ENCODE data around the gene SPAG8. TPM values are rescaled to one million over a fixed set of nuclear protein-coding genes. Genes with fewer than 3 reads are reported as not detected.

SPAG8 gene
- total RNA-seq, 1 experiment from 2014 or later, result 0.90 TPM

DNA sequence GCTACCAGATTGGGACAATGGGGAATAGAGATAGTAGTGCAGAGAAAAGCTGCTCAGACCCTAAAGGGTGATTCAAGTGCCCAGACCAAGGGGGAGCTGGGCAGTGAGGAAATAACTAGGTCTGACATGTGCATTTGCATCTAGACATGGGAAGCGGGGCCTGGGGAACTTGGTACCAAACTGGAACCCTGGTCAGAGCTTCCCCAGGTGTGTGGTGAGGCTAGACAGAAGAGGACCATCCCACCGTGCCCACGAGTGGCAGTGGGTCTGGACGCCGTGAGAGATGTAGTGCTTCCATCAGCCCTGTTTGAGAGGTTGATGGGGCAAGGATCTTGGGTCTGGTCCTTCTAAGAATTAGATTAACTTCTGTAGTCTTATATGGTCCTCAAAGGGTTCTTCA lies 24.5 kb upstream of the SPAG8 start:
- Histone ChIP-seq H3K4me3 (ENCODE audit: low read depth in 2 of 2, low read length in 2 of 2) (no peak overlapping the region), H3K4me1 (ENCODE audit: control insufficient read depth, insufficient read depth, low read length) (no peaks in the 10 kb centered on the region), H3K36me3 (ENCODE audit: control insufficient read depth, insufficient read depth, low read length) (no peaks in the 10 kb centered on the region), H3K27ac (ENCODE audit: low read length) (no peak overlapping the region), H3K27me3 (ENCODE audit: control insufficient read depth, insufficient read depth, low read length) (no peaks in the 10 kb centered on the region), H3K9me3 (ENCODE audit: control insufficient read depth, insufficient read depth, low read depth, low read length) (no peaks in the 10 kb centered on the region)
- CTCF ChIA-PET, result no interaction called here
- in situ Hi-C loops (cut with HindIII; ENCODE audit: low pct_unique_long_range_greater_than_20kb, low sequenced_read_pairs), result no loop called here
- DNase-seq (ENCODE audit: low read depth, low spot score) (no peak), ATAC-seq (no peak)
- POLR2A ChIA-PET, result no interaction called here
- BruUV-seq (replicated peaks), result no TSS peak
- TF ChIP-seq, protein P1, sequence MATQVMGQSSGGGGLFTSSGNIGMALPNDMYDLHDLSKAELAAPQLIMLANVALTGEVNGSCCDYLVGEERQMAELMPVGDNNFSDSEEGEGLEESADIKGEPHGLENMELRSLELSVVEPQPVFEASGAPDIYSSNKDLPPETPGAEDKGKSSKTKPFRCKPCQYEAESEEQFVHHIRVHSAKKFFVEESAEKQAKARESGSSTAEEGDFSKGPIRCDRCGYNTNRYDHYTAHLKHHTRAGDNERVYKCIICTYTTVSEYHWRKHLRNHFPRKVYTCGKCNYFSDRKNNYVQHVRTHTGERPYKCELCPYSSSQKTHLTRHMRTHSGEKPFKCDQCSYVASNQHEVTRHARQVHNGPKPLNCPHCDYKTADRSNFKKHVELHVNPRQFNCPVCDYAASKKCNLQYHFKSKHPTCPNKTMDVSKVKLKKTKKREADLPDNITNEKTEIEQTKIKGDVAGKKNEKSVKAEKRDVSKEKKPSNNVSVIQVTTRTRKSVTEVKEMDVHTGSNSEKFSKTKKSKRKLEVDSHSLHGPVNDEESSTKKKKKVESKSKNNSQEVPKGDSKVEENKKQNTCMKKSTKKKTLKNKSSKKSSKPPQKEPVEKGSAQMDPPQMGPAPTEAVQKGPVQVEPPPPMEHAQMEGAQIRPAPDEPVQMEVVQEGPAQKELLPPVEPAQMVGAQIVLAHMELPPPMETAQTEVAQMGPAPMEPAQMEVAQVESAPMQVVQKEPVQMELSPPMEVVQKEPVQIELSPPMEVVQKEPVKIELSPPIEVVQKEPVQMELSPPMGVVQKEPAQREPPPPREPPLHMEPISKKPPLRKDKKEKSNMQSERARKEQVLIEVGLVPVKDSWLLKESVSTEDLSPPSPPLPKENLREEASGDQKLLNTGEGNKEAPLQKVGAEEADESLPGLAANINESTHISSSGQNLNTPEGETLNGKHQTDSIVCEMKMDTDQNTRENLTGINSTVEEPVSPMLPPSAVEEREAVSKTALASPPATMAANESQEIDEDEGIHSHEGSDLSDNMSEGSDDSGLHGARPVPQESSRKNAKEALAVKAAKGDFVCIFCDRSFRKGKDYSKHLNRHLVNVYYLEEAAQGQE (IDR thresholded peaks at IDR 0.05; ENCODE audit: insufficient read depth in 1 of 2, low read depth in 2 of 2, low read length in 1 of 2), result no peak
- TF ChIP-seq TCF7L2 (IDR thresholded peaks at IDR 0.05; ENCODE audit: low read depth, low read length), result no peak
- TF ChIP-seq, protein P2, sequence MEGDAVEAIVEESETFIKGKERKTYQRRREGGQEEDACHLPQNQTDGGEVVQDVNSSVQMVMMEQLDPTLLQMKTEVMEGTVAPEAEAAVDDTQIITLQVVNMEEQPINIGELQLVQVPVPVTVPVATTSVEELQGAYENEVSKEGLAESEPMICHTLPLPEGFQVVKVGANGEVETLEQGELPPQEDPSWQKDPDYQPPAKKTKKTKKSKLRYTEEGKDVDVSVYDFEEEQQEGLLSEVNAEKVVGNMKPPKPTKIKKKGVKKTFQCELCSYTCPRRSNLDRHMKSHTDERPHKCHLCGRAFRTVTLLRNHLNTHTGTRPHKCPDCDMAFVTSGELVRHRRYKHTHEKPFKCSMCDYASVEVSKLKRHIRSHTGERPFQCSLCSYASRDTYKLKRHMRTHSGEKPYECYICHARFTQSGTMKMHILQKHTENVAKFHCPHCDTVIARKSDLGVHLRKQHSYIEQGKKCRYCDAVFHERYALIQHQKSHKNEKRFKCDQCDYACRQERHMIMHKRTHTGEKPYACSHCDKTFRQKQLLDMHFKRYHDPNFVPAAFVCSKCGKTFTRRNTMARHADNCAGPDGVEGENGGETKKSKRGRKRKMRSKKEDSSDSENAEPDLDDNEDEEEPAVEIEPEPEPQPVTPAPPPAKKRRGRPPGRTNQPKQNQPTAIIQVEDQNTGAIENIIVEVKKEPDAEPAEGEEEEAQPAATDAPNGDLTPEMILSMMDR (IDR thresholded peaks at IDR 0.05), result no peak
- TF ChIP-seq SIN3A (IDR thresholded peaks at IDR 0.05; ENCODE audit: borderline replicate concordance, insufficient read depth, low read depth, low read length), result no peak
- no peak for TF ChIP-seq POLR2AphosphoS5 (IDR thresholded peaks at IDR 0.05; ENCODE audit: low read depth, low read length)
- intact Hi-C loops (cut with micrococcal nuclease; ENCODE audit: unreplicated experiment), result no loop called here

DNA sequence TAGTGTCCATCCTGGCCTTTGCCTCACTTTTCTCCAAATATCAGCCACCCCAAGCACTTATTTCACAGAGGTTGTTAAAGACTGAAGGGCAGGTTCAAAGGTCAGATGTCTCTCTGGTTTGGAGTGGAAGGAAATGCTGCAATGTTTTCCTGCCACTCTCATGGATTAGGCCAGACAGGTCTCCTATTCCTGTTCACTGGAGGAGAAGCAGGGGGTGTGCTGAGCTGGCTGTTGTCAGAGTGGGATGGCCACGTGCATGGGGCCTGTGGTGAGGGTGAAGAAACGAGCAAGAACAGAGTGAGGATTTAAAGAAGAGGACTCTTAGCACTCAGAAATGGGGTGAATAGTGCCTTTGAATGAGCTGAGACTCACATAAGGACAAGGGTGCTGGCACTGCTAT lies 23.7 kb upstream of the SPAG8 start:
- intact Hi-C loops (cut with micrococcal nuclease; ENCODE audit: unreplicated experiment), result no loop called here
- in situ Hi-C loops (cut with HindIII; ENCODE audit: low pct_unique_long_range_greater_than_20kb, low sequenced_read_pairs), result no loop called here
- H3K36me3 ChIP-seq (ENCODE audit: control insufficient read depth, insufficient read depth, low read length), result no peaks in the 10 kb centered on the region
- H3K4me3 ChIP-seq (ENCODE audit: low read depth in 2 of 2, low read length in 2 of 2), result no peak overlapping the region
- no peaks in the 10 kb centered on the region for H3K4me1 ChIP-seq (ENCODE audit: control insufficient read depth, insufficient read depth, low read length)
- DNase-seq (ENCODE audit: low read depth, low spot score) (no peak), ATAC-seq (no peak)
- ChIA-PET POLR2A (no interaction called here), CTCF (interaction anchor here (0.6 to 0.9 kb wide), 3 partner anchors 32 to 696 kb away, joined by 3 to 4 read pairs (median 3); no protein-coding TSS in a partner anchor)
- H3K9me3 ChIP-seq (ENCODE audit: control insufficient read depth, insufficient read depth, low read depth, low read length), result no peaks in the 10 kb centered on the region
- no peak overlapping the region for H3K27ac ChIP-seq (ENCODE audit: low read length)
- no peaks in the 10 kb centered on the region for H3K27me3 ChIP-seq (ENCODE audit: control insufficient read depth, insufficient read depth, low read length)
- no TSS peak for BruUV-seq (replicated peaks)
- TF ChIP-seq, protein P1 (IDR thresholded peaks at IDR 0.05; ENCODE audit: insufficient read depth in 1 of 2, low read depth in 2 of 2, low read length in 1 of 2), result no peak
- TF ChIP-seq TCF7L2 (IDR thresholded peaks at IDR 0.05; ENCODE audit: low read depth, low read length), result no peak
- no peak for TF ChIP-seq SIN3A (IDR thresholded peaks at IDR 0.05; ENCODE audit: borderline replicate concordance, insufficient read depth, low read depth, low read length)
- TF ChIP-seq, protein P2 (IDR thresholded peaks at IDR 0.05), result no peak
- no peak for TF ChIP-seq POLR2AphosphoS5 (IDR thresholded peaks at IDR 0.05; ENCODE audit: low read depth, low read length)

All from Panc1 (cell line).